K562 (cell line): ENCODE measurements around the gene MARK4. TPM values are rescaled to one million over a fixed set of nuclear protein-coding genes. Genes with fewer than 3 reads are reported as not detected.

Experiments
- ATAC-seq: fragments of 200-7000 bp; cut with Tn5 transposase; 3 replicates; pipeline ENCODE4 v1.9.1; 2020; ENCODE audit warnings: moderate library complexity
- BruUV-seq: library from RNA; stranded (reverse); fragments of 400-500 nt; replicated peaks from 2 replicates; lab custom pipeline; 2021; lab: Mats Ljungman, UMichigan
- CTCF ChIA-PET: fragments of 300-600 bp; formaldehyde crosslinking; extraction: SDS; loops from one replicate; lab custom pipeline; 2021; ENCODE audit warnings: low intra/inter-chr PET ratio; lab: Yijun Ruan, JAX
- POLR2A ChIA-PET: fragments of 300-600, 350-650 bp; sonication (Branson Sonifier 250); formaldehyde crosslinking; extraction: SDS; loops from one replicate; lab custom pipeline; 2021; ENCODE audit warnings: antibody characterized with exemption, inconsistent platforms; lab: Yijun Ruan, JAX
- DNase-seq, 4 experiments: peaks; one replicate each; pipeline versions ENCODE4 v3.0.0 to v3.0.0-alpha.2; 2011 to 2018; ENCODE audit warnings: low spot score in 3 of 4, mixed read lengths in 3 of 4; ENCODE audit errors: extremely low read depth in 1 of 4
- FAIRE-seq: peaks from 2 replicates; lab custom pipeline; 2011; peaks lifted over from hg19 to GRCh38; lab: Jason Lieb, UNC
- H2AFZ ChIP-seq: 2 replicates; pipeline ENCODE4 v1.6.0; 2011; ENCODE audit warnings: low read depth, low read length, control low read depth, inconsistent platforms
- H3K27ac ChIP-seq: fragments of 200-600 bp; 3 replicates; pipeline ENCODE4 v1.8.0; 2011; ENCODE audit warnings: low read depth, mild to moderate bottlenecking, control low read depth, inconsistent platforms, low read length, moderate library complexity, mixed read lengths; ENCODE audit errors: extremely low read depth
- H3K27me3 ChIP-seq, 2 experiments: fragments of 300-600 bp in 1 of 2; 2 replicates in 1 of 2; 3 replicates in 1 of 2; pipeline versions ENCODE4 v1.6.0 to v1.8.0; 2011; ENCODE audit warnings: inconsistent platforms in 2 of 2, low read length in 2 of 2, mild to moderate bottlenecking in 1 of 2, mixed read lengths in 1 of 2, moderate library complexity in 1 of 2; ENCODE audit not compliant: control insufficient read depth in 2 of 2, insufficient read depth in 2 of 2
- H3K36me3 ChIP-seq: fragments of 300-600 bp; 3 replicates; pipeline ENCODE4 v1.8.0; 2011; ENCODE audit warnings: mild to moderate bottlenecking, low read length, inconsistent platforms; ENCODE audit not compliant: control insufficient read depth, insufficient read depth
- H3K4me1 ChIP-seq, 2 experiments: fragments of 200-600 bp in 1 of 2; replicated peaks in 1 of 2; 2 replicates in 1 of 2; 3 replicates in 1 of 2; pipeline versions ENCODE4 v1.5.1 to v1.8.0; 2011; ENCODE audit warnings: inconsistent platforms in 2 of 2, low read length in 2 of 2, mild to moderate bottlenecking in 1 of 2, mixed read lengths in 1 of 2, moderate library complexity in 1 of 2; ENCODE audit not compliant: control insufficient read depth in 2 of 2, insufficient read depth in 2 of 2
- H3K4me2 ChIP-seq: 2 replicates; pipeline ENCODE4 v1.6.1; 2011; ENCODE audit warnings: low read length, control low read depth, inconsistent platforms, mixed read lengths; ENCODE audit not compliant: insufficient read depth
- H3K4me3 ChIP-seq: fragments of 200-600 bp; sonication (generic), shearing (Covaris generic); 2 replicates; pipeline ENCODE4 v1.5.1; 2016; ENCODE audit warnings: control low read depth, inconsistent platforms
- H3K79me2 ChIP-seq: fragments of 200-600 bp; 3 replicates; pipeline ENCODE4 v1.8.0; 2011; ENCODE audit warnings: low read length, inconsistent platforms; ENCODE audit not compliant: control insufficient read depth, insufficient read depth
- H3K9ac ChIP-seq, 2 experiments: 2 replicates each; pipeline versions ENCODE4 v1.6.0 to v1.6.1; 2011; ENCODE audit warnings: low read depth in 2 of 2, low read length in 2 of 2, control low read depth in 1 of 2, inconsistent platforms in 1 of 2, mild to moderate bottlenecking in 1 of 2, mixed read lengths in 1 of 2; ENCODE audit not compliant: insufficient read depth in 1 of 2
- H3K9me1 ChIP-seq: one replicate; pipeline ENCODE4 v1.6.0; 2011; ENCODE audit warnings: inconsistent platforms, mild to moderate bottlenecking, low read length, moderate library complexity; ENCODE audit not compliant: control insufficient read depth, insufficient read depth
- H3K9me3 ChIP-seq: replicated peaks from 2 replicates; pipeline ENCODE4 v1.5.1; 2011; ENCODE audit warnings: low read depth, low read length, inconsistent platforms; ENCODE audit not compliant: control insufficient read depth, insufficient read depth
- H4K20me1 ChIP-seq: replicated peaks from 2 replicates; pipeline ENCODE4 v1.6.1; 2011; ENCODE audit warnings: low read length, inconsistent platforms, mixed read lengths; ENCODE audit not compliant: control insufficient read depth, insufficient read depth
- DMBX1 ChIP-seq: fragments of 250-450 bp; sonication (Bioruptor Pico); IDR thresholded peaks from 2 replicates; pipeline ENCODE4 v1.8.0; 2022; ENCODE audit warnings: inconsistent platforms, mild to moderate bottlenecking, moderate library complexity, borderline replicate concordance
- ELK3 ChIP-seq: fragments of 450-650 bp; formaldehyde crosslinking; IDR thresholded peaks from 2 replicates; pipeline ENCODE4 v1.4.0; 2020; ENCODE audit warnings: mild to moderate bottlenecking
- HDAC6 ChIP-seq: IDR thresholded peaks from 2 replicates; pipeline ENCODE4 v1.6.1; 2012; ENCODE audit warnings: low read depth, mild to moderate bottlenecking, control low read depth, inconsistent platforms, low read length, moderate library complexity
- ILK ChIP-seq: fragments of 450-650 bp; IDR thresholded peaks from 2 replicates; pipeline ENCODE4 v1.6.1; 2016; ENCODE audit warnings: missing genetic modification characterization, low read depth, mild to moderate bottlenecking, missing compliant biosample characterization, moderate library complexity, borderline replicate concordance
- MAFF ChIP-seq: IDR thresholded peaks from 2 replicates; pipeline ENCODE4 v1.6.1; 2012; ENCODE audit warnings: low read length, improper control_type of control experiment
- SMAD2 ChIP-seq: fragments of 150-350 bp; IDR thresholded peaks from 2 replicates; pipeline ENCODE4 v1.6.1; 2014; ENCODE audit warnings: low read depth, mild to moderate bottlenecking, low read length
- SMARCA4 ChIP-seq: fragments of 450-650 bp; IDR thresholded peaks from 2 replicates; pipeline ENCODE4 v1.6.1; 2016
- U2AF1 ChIP-seq: fragments of 200-400 bp; formaldehyde crosslinking; optimal IDR thresholded peaks from 2 replicates; pipeline ENCODE3; 2017; ENCODE audit warnings: mild to moderate bottlenecking, low read depth, low read length, moderate library complexity
- ZC3H4 ChIP-seq: sonication (generic); formaldehyde crosslinking; IDR thresholded peaks from 2 replicates; pipeline ENCODE4 v1.9.0; 2021; ENCODE audit warnings: missing genetic modification reagents, borderline replicate concordance
- ZFP36 ChIP-seq: fragments of 150-350 bp; IDR thresholded peaks from 2 replicates; pipeline ENCODE4 v1.6.1; 2018; ENCODE audit warnings: low read length, low read depth; ENCODE audit not compliant: partially characterized antibody
- ZNF696 ChIP-seq: fragments of 250-450 bp; sonication (Bioruptor Pico); conservative IDR thresholded peaks from 2 replicates; pipeline ENCODE4 v1.4.0; 2020; ENCODE audit warnings: mild to moderate bottlenecking, moderate library complexity
- ZSCAN29 ChIP-seq: fragments of 450-650 bp; IDR thresholded peaks from 2 replicates; pipeline ENCODE4 v1.6.1; 2017
- ZSCAN32 ChIP-seq: fragments of 450-650 bp; formaldehyde crosslinking; IDR thresholded peaks from 2 replicates; pipeline ENCODE4 v1.4.0; 2020; ENCODE audit warnings: mild to moderate bottlenecking, moderate library complexity
- whole genome bisulfite sequencing: fragments of 100-300 bp; shearing (Covaris generic); methylation state at CpG from one replicate; pipeline ENCODE4 v1.1.6; 2016; ENCODE audit warnings: low coverage, mixed read lengths; ENCODE audit not compliant: insufficient coverage; ENCODE audit errors: missing lambda C conversion rate; 5-methylcytosine and 5-hydroxymethylcytosine counted together
- in situ Hi-C: fragments of 300-500 bp; cut with MboI; formaldehyde crosslinking; loops from 4 replicates; pipeline ENCODE4 v1.15.0; 2018; ENCODE audit warnings: inconsistent platforms, mixed read lengths
- intact Hi-C: fragments of 100-400 bp; cut with micrococcal nuclease; formaldehyde crosslinking; loops from 2 replicates; pipeline ENCODE4 v1.14.2; 2022
- polyA plus RNA-seq, 8 experiments: library from polyadenylated mRNA; depleted of rRNA in 4 of 8; stranded (reverse) in 5 of 8; unstranded in 3 of 8; fragments of >200 nt; fragmentation: Nextera tagmentation in 2 of 8; fragmentation: Illumina TruSeq in 1 of 8; extraction: Ambion mirVana in 2 of 8; extraction: Trizol in 1 of 8; gene quantifications; 2 replicates each; pipeline versions ENCODE4 v1.2.1 to v1.2.3, GENCODE V29; 2011 to 2014; ENCODE audit warnings: inconsistent platforms in 1 of 8, missing spikeins in 1 of 8
- total RNA-seq, 7 experiments: library from RNA; depleted of rRNA in 6 of 7; stranded (reverse); fragments of >200 nt in 6 of 7; fragmentation: Illumina TruSeq in 2 of 7; extraction: Trizol in 2 of 7; gene quantifications; 2 replicates each; pipeline versions ENCODE4 v1.2.1 to v1.2.3, GENCODE V29; 2011 to 2021; ENCODE audit warnings: low replicate concordance in 1 of 7
- TF ChIP-seq, protein P1 (sequence below): sonication (generic); formaldehyde crosslinking; IDR thresholded peaks from 2 replicates; pipeline ENCODE4 v1.8.1; 2023; ENCODE audit warnings: mild to moderate bottlenecking, missing genetic modification reagents
- TF ChIP-seq, protein P2 (sequence below): IDR thresholded peaks from 2 replicates; pipeline ENCODE4 v1.6.1; 2011; ENCODE audit not compliant: insufficient read length; ENCODE audit errors: extremely low read depth
- TF ChIP-seq, protein P3 (sequence below), 3 experiments: fragments of 200-800 bp in 1 of 3; fragments of 250-450 bp in 1 of 3; fragments of 450-650 bp in 1 of 3; sonication (Bioruptor Pico) in 1 of 3; sonication (Bioruptor generic) in 1 of 3; formaldehyde crosslinking in 1 of 3; IDR thresholded peaks; 2 replicates each; pipeline versions ENCODE4 v1.6.1 to v1.8.0; 2016 to 2022; ENCODE audit warnings: mild to moderate bottlenecking in 2 of 3, missing genetic modification characterization in 2 of 3, missing compliant biosample characterization in 1 of 3, moderate library complexity in 1 of 3

MARK4 gene
- total and polyA plus RNA-seq, 9 of the 15 experiments (the other 6 are each of a cell fraction or from before 2014, with no cell fraction given) = 0.52 to 29.4 (median 8.6) TPM

GRCh38 chr19:45351401-45351952 is 100.4 kb downstream of the MARK4 start:
- Histone ChIP-seq H3K4me1 (peaks cover 0 to 43% of the 10 kb centered on the region in 2 experiments; a peak in 2 of 5 replicates), H3K79me2 (no peaks in the 10 kb centered on the region), H3K9me1 (no peaks in the 10 kb centered on the region), H3K36me3 (peaks cover 67% of the 10 kb centered on the region; the same call in 2 of the 3 replicates), H4K20me1 (peaks cover 3% of the 10 kb centered on the region; the same call in 1 of the 2 replicates), H2AFZ (no peak overlapping the region), H3K27ac (no peak overlapping the region), H3K27me3 (no peaks in the 10 kb centered on the region), H3K4me2 (no peak overlapping the region), H3K4me3 (no peak overlapping the region), H3K9ac (no peak overlapping the region; a peak in 1 of 4 replicates), H3K9me3 (no peaks in the 10 kb centered on the region)
- no peak for ATAC-seq
- CTCF ChIA-PET = no interaction called here
- no peak for FAIRE-seq
- in situ Hi-C loops = no loop called here
- POLR2A ChIA-PET = interaction anchor here (0.6 to 0.7 kb wide), 4 partner anchors 12 to 500 kb away, joined by 3 read pairs; no protein-coding TSS in a partner anchor
- DNase-seq = no peak
- 37% methylated on average over 8 of the region's 13 CpGs for whole genome bisulfite sequencing
- no TSS peak for BruUV-seq
- intact Hi-C loops = no loop called here
- TF ChIP-seq ILK (tag) (no peak), ZSCAN29 (no peak), HDAC6 (no peak), ZSCAN32 (CRISPR knock-in tag) (no peak), SMAD2 (no peak), U2AF1 (no peak), ZC3H4 (CRISPR knock-in tag) (no peak), ZNF696 (CRISPR knock-in tag) (no peak), SMARCA4 (no peak), ZFP36 (no peak), ELK3 (no peak), MAFF (no peak), DMBX1 (CRISPR knock-in tag) (no peak)
- TF ChIP-seq, protein P1, sequence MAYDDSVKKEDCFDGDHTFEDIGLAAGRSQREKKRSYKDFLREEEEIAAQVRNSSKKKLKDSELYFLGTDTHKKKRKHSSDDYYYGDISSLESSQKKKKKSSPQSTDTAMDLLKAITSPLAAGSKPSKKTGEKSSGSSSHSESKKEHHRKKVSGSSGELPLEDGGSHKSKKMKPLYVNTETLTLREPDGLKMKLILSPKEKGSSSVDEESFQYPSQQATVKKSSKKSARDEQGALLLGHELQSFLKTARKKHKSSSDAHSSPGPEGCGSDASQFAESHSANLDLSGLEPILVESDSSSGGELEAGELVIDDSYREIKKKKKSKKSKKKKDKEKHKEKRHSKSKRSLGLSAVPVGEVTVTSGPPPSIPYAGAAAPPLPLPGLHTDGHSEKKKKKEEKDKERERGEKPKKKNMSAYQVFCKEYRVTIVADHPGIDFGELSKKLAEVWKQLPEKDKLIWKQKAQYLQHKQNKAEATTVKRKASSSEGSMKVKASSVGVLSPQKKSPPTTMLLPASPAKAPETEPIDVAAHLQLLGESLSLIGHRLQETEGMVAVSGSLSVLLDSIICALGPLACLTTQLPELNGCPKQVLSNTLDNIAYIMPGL (CRISPR knock-in tag) = no peak
- TF ChIP-seq, protein P2, sequence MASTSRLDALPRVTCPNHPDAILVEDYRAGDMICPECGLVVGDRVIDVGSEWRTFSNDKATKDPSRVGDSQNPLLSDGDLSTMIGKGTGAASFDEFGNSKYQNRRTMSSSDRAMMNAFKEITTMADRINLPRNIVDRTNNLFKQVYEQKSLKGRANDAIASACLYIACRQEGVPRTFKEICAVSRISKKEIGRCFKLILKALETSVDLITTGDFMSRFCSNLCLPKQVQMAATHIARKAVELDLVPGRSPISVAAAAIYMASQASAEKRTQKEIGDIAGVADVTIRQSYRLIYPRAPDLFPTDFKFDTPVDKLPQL = no peak
- TF ChIP-seq, protein P3, sequence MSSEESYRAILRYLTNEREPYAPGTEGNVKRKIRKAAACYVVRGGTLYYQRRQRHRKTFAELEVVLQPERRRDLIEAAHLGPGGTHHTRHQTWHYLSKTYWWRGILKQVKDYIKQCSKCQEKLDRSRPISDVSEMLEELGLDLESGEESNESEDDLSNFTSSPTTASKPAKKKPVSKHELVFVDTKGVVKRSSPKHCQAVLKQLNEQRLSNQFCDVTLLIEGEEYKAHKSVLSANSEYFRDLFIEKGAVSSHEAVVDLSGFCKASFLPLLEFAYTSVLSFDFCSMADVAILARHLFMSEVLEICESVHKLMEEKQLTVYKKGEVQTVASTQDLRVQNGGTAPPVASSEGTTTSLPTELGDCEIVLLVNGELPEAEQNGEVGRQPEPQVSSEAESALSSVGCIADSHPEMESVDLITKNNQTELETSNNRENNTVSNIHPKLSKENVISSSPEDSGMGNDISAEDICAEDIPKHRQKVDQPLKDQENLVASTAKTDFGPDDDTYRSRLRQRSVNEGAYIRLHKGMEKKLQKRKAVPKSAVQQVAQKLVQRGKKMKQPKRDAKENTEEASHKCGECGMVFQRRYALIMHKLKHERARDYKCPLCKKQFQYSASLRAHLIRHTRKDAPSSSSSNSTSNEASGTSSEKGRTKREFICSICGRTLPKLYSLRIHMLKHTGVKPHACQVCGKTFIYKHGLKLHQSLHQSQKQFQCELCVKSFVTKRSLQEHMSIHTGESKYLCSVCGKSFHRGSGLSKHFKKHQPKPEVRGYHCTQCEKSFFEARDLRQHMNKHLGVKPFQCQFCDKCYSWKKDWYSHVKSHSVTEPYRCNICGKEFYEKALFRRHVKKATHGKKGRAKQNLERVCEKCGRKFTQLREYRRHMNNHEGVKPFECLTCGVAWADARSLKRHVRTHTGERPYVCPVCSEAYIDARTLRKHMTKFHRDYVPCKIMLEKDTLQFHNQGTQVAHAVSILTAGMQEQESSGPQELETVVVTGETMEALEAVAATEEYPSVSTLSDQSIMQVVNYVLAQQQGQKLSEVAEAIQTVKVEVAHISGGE (CRISPR knock-in tag; IDR thresholded peaks at IDR 0.05) = no peak
